Tibial artery (tissue), 4 donors: ENCODE measurements around the gene STOM.

Experiments used
- DNase-seq, 2 donors: peaks; one replicate each; pipeline ENCODE4 v3.0.0-alpha.2; 2019
- H3K27ac ChIP-seq, 2 donors: fragments of 200-600 bp; sonication (generic) in 1 of 2; 1 replicate in 1 of 2; 2 replicates in 1 of 2; pipeline ENCODE4 v1.5.1; 2018 to 2019; ENCODE audit warnings: mild to moderate bottlenecking in 1 of 2
- H3K27me3 ChIP-seq, 2 donors: fragments of 200-600 bp; sonication (generic) in 1 of 2; one replicate each; pipeline versions ENCODE4 v1.5.1 to v1.6.0; 2016 to 2019
- H3K36me3 ChIP-seq, 3 donors: fragments of 200-600 bp; sonication (generic) in 2 of 3; one replicate each; pipeline ENCODE4 v1.5.1; 2016 to 2019; ENCODE audit warnings: mild to moderate bottlenecking in 2 of 3
- H3K4me1 ChIP-seq, 4 donors: fragments of 200-600 bp; sonication (generic) in 2 of 4; 1 replicate in 3 of 4; 2 replicates in 1 of 4; pipeline ENCODE4 v1.5.1; 2016 to 2019
- H3K4me3 ChIP-seq, 2 donors: fragments of 200-600 bp; sonication (generic) in 1 of 2; 1 replicate in 1 of 2; 2 replicates in 1 of 2; pipeline ENCODE4 v1.5.1; 2018 to 2019; ENCODE audit warnings: mild to moderate bottlenecking in 2 of 2
- H3K9me3 ChIP-seq, 3 donors: fragments of 200-600 bp; sonication (generic) in 1 of 3; one replicate each; pipeline ENCODE4 v1.5.1; 2016 to 2019
- intact Hi-C: fragments of 100-400 bp; cut with DNase I; formaldehyde crosslinking; loops from one replicate; pipeline ENCODE4 v1.15.0; 2023; ENCODE audit warnings: low total_unique reads
- TF ChIP-seq, protein P1 (sequence below), 2 experiments: fragments of 200-600 bp in 1 of 2; fragments of 450-650 bp in 1 of 2; IDR thresholded peaks; one replicate each; pipeline ENCODE4 v1.5.1; 2017 to 2019; ENCODE audit warnings: antibody characterized with exemption in 2 of 2, mild to moderate bottlenecking in 1 of 2, moderate library complexity in 1 of 2

STOM gene

DNA sequence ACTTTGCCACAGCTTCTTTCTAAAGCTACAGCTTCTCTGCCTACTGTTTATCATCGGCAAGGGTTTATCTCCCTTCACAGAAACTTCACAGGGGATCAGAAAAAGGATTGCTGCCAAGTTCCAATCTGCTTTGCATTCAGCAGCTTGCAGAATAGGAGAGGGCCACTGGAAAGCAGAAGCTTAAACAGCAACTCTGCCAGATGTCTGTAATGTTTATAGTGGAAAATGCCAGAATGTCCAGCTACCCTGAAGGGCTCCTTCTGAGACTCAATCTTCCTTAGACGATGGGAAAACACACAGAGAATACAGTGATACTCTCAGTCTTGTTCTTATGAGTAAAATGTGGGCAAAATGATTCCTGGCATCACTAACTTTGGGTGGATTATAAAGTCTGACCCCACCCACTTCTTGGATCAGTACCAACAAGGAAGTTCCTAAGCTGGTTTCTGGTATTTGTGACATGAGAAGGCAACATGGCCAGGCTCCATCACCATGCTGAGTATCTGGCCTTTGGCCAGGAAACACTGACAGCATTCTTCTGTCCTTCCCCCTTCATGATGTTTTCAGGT lies 19.0 kb downstream of the STOM start:
- TF ChIP-seq, protein P1, sequence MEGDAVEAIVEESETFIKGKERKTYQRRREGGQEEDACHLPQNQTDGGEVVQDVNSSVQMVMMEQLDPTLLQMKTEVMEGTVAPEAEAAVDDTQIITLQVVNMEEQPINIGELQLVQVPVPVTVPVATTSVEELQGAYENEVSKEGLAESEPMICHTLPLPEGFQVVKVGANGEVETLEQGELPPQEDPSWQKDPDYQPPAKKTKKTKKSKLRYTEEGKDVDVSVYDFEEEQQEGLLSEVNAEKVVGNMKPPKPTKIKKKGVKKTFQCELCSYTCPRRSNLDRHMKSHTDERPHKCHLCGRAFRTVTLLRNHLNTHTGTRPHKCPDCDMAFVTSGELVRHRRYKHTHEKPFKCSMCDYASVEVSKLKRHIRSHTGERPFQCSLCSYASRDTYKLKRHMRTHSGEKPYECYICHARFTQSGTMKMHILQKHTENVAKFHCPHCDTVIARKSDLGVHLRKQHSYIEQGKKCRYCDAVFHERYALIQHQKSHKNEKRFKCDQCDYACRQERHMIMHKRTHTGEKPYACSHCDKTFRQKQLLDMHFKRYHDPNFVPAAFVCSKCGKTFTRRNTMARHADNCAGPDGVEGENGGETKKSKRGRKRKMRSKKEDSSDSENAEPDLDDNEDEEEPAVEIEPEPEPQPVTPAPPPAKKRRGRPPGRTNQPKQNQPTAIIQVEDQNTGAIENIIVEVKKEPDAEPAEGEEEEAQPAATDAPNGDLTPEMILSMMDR (IDR thresholded peaks at IDR 0.05): no peak
- peaks cover 52 to 73% (median 69%) of the 10 kb centered on the region in 3 donors for H3K36me3 ChIP-seq
- DNase-seq: peak; percentile 83 to 84
- intact Hi-C loops: no loop called here
- no peaks in the 10 kb centered on the region for H3K27me3 ChIP-seq
- H3K27ac ChIP-seq: peak overlapping the region; percentile 60 to 67
- no peak overlapping the region for H3K4me3 ChIP-seq
- H3K9me3 ChIP-seq: no peaks in the 10 kb centered on the region
- peaks cover 0 to 50% (median 32%) of the 10 kb centered on the region in 4 donors for H3K4me1 ChIP-seq

DNA sequence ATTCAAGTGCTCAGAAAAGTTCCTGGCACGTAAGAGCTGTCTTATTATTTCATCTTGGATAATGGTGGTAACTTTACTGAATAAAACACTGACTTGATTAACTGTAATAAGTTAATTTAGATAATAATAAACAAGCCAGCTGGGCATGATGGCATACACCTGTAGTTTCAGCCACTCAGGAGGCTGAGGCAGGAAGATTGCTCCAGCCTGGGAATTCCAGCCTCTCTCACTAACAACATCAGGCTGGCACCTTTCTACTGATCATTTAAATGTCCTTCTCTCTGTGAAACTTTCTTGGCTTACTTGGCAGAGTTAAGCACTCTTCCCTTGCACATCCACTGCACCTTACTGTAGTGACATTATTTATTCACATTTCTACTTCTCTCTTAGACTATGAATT lies 20.0 kb downstream of the STOM start:
- Histone ChIP-seq H3K27me3 (no peaks in the 10 kb centered on the region), H3K27ac (peak overlapping the region; percentile 60 to 67), H3K4me3 (no peak overlapping the region), H3K36me3 (peaks cover 63 to 72% (median 69%) of the 10 kb centered on the region in 3 donors), H3K9me3 (no peaks in the 10 kb centered on the region), H3K4me1 (peaks cover 0 to 53% (median 32%) of the 10 kb centered on the region in 4 donors)
- no peak for DNase-seq
- TF ChIP-seq, protein P1 (IDR thresholded peaks at IDR 0.05): no peak
- intact Hi-C loops: no loop called here

DNA sequence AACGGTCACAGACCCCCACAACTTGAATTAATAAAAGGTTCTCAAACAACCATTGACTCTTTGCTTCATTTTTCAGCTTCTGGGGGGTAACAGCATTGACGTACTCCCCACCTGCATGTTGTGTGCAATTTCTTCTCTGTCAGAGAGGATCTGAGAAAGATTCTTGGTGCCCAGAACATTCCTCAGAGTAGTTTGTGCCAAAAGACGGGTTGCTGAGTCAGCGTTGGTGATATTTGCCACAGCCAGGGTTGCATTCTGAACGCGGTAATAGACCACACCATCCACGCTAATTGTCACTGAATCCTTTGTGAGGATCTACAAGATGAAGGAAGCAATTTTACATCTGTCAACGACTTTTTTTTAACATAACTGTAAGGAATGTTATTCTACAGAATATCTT lies 21.0 kb downstream of the STOM start:
- intact Hi-C loops: no loop called here
- peaks cover 63 to 71% (median 70%) of the 10 kb centered on the region in 3 donors for H3K36me3 ChIP-seq

DNA sequence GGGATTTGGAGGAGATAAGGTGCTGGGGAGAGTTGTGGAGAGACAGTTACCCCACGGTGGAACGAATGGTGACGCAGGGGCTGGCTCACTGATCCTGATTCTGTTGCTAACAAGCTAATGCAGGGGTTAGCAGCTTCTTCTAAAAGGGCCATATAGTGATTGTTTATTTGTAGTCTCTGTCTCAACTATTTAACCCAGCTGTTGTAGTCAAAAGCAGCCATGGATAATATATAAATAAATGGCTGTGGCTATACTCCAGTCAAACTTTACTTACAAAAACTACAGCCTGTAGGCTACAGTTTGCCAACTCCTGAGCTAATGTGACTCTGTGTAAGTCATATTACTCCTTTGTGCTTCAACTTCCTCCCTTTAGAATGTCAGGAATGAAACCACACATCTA lies 21.8 kb downstream of the STOM start:
- intact Hi-C loops: no loop called here
- Histone ChIP-seq H3K27me3 (no peaks in the 10 kb centered on the region), H3K4me3 (no peak overlapping the region), H3K36me3 (peaks cover 57 to 71% (median 71%) of the 10 kb centered on the region in 3 donors), H3K9me3 (no peaks in the 10 kb centered on the region), H3K4me1 (peaks cover 0 to 54% (median 39%) of the 10 kb centered on the region in 4 donors), H3K27ac (peak overlapping the region; percentile 60 to 67)
- TF ChIP-seq, protein P1 (IDR thresholded peaks at IDR 0.05): no peak
- DNase-seq: no peak

More for the DNA sequence above, 21.0 kb downstream of the STOM start:
- Histone ChIP-seq H3K27me3 (no peaks in the 10 kb centered on the region), H3K4me3 (no peak overlapping the region), H3K9me3 (no peaks in the 10 kb centered on the region), H3K4me1 (peaks cover 0 to 53% (median 35%) of the 10 kb centered on the region in 4 donors), H3K27ac (peak overlapping the region; percentile 60 to 67)
- TF ChIP-seq, protein P1 (IDR thresholded peaks at IDR 0.05): no peak
- no peak for DNase-seq

DNA sequence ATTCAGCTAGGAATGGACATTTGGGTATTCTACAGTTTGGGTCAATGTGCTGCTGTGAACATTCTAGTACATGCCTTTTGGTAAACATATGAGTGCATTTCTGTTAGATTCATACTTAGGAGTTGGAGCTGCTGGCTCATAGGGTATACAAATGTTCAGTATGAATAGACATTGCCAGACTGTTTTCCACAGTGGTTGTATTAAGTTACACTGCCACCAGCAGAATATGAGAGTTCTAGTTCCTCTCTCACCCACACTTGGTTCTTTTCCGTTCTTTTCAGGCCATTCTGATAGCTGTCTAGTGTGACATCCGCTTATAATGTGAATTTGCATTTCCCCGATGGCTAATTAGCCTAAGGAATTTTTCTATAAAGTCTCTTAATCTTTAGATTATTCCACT lies 25.0 kb downstream of the STOM start:
- H3K27ac ChIP-seq: no peak overlapping the region
- H3K4me3 ChIP-seq: no peak overlapping the region
- H3K9me3 ChIP-seq: no peaks in the 10 kb centered on the region
- peaks cover 0 to 35% (median 19%) of the 10 kb centered on the region in 4 donors for H3K4me1 ChIP-seq
- DNase-seq: no peak
- TF ChIP-seq, protein P1 (IDR thresholded peaks at IDR 0.05): no peak
- H3K27me3 ChIP-seq: no peaks in the 10 kb centered on the region
- peaks cover 55 to 76% (median 72%) of the 10 kb centered on the region in 3 donors for H3K36me3 ChIP-seq
- intact Hi-C loops: no loop called here
